HepG2 (cell line): ENCODE data around the gene NMRAL1. TPM values are rescaled to one million over a fixed set of nuclear protein-coding genes. Genes with fewer than 3 reads are reported as not detected.
A peak's percentile ranks its signal among the peaks of the same experiment; 100 is the strongest.

ENCODE experiments used
- CREB1 ChIP-seq, 2 experiments: fragments of 450-650 bp in 1 of 2; IDR thresholded peaks; 2 replicates each; pipeline ENCODE4 v1.6.1; 2016 to 2017; ENCODE audit warnings: control low read depth in 1 of 2, mild to moderate bottlenecking in 1 of 2, missing compliant biosample characterization in 1 of 2, missing genetic modification characterization in 1 of 2
- EEA1 ChIP-seq: sonication (generic); formaldehyde crosslinking; IDR thresholded peaks from 2 replicates; pipeline ENCODE4 v1.5.1; 2020; ENCODE audit warnings: mild to moderate bottlenecking, missing genetic modification reagents, borderline replicate concordance
- HHEX ChIP-seq: IDR thresholded peaks from 2 replicates; pipeline ENCODE4 v1.6.1; 2016; ENCODE audit warnings: control low read depth
- KDM2A ChIP-seq: sonication (generic); formaldehyde crosslinking; IDR thresholded peaks from 2 replicates; pipeline ENCODE4 v1.4.0; 2020; ENCODE audit warnings: low read depth, missing genetic modification reagents, borderline replicate concordance
- MIXL1 ChIP-seq: IDR thresholded peaks from 2 replicates; pipeline ENCODE4 v1.6.1; 2016
- PBX2 ChIP-seq: IDR thresholded peaks from 2 replicates; pipeline ENCODE4 v1.6.1; 2016; ENCODE audit warnings: control low read depth
- PCBP1 ChIP-seq: fragments of 200-400 bp; formaldehyde crosslinking; IDR thresholded peaks from 2 replicates; pipeline ENCODE4 v1.6.1; 2017; ENCODE audit warnings: mild to moderate bottlenecking, low read depth, low read length, borderline replicate concordance
- SIN3B ChIP-seq: fragments of 150-350 bp; IDR thresholded peaks from 2 replicates; pipeline ENCODE4 v1.6.1; 2014; ENCODE audit warnings: low read length
- SNRNP70 ChIP-seq: fragments of 200-400 bp; formaldehyde crosslinking; IDR thresholded peaks from 2 replicates; pipeline ENCODE4 v1.6.1; 2017; ENCODE audit warnings: mild to moderate bottlenecking, low read depth, low read length, moderate library complexity
- SSRP1 ChIP-seq: IDR thresholded peaks from 2 replicates; pipeline ENCODE4 v1.6.1; 2016; ENCODE audit warnings: control low read depth
- ZBTB2 ChIP-seq: sonication (generic); formaldehyde crosslinking; IDR thresholded peaks from 2 replicates; pipeline ENCODE4 v1.8.0; 2022; ENCODE audit warnings: low read depth, missing genetic modification reagents
- ZNF468 ChIP-seq: sonication (generic); formaldehyde crosslinking; IDR thresholded peaks from 2 replicates; pipeline ENCODE4 v1.8.0; 2022; ENCODE audit warnings: mild to moderate bottlenecking, moderate library complexity, missing genetic modification reagents
- ZNF484 ChIP-seq: sonication (generic); formaldehyde crosslinking; IDR thresholded peaks from 2 replicates; pipeline ENCODE4 v1.5.1; 2020; ENCODE audit warnings: mild to moderate bottlenecking, low read depth, missing genetic modification reagents, borderline replicate concordance
- ZNF569 ChIP-seq: sonication (generic); formaldehyde crosslinking; IDR thresholded peaks from 2 replicates; pipeline ENCODE4 v1.5.0; 2020; ENCODE audit warnings: mild to moderate bottlenecking, missing genetic modification reagents, moderate library complexity, borderline replicate concordance
- ZNF619 ChIP-seq: sonication (generic); formaldehyde crosslinking; IDR thresholded peaks from 2 replicates; pipeline ENCODE4 v1.4.0; 2020; ENCODE audit warnings: mild to moderate bottlenecking, missing genetic modification reagents
- ZNF749 ChIP-seq: sonication (generic); formaldehyde crosslinking; IDR thresholded peaks from 2 replicates; pipeline ENCODE4 v1.8.0; 2022; ENCODE audit warnings: mild to moderate bottlenecking, missing genetic modification reagents, moderate library complexity, borderline replicate concordance
- ZNF781 ChIP-seq: sonication (generic); formaldehyde crosslinking; IDR thresholded peaks from 2 replicates; pipeline ENCODE4 v1.5.1; 2020; ENCODE audit warnings: borderline replicate concordance, mild to moderate bottlenecking, missing genetic modification reagents; ENCODE audit errors: not compliant biosample characterization
- polyA plus RNA-seq, 8 experiments: library from polyadenylated mRNA; depleted of rRNA in 3 of 8; stranded (reverse) in 7 of 8; unstranded in 1 of 8; fragments of >200 nt; fragmentation: Illumina TruSeq in 4 of 8; extraction: Trizol in 4 of 8; gene quantifications; 2 replicates each; pipeline versions ENCODE4 v1.2.1 to v1.2.3, GENCODE V29; 2011 to 2016; ENCODE audit warnings: low read depth in 4 of 8, missing spikeins in 1 of 8, mixed read lengths in 1 of 8; ENCODE audit not compliant: insufficient read depth in 1 of 8
- total RNA-seq, 5 experiments: library from RNA; depleted of rRNA; stranded (reverse); fragments of >200 nt; fragmentation: Illumina TruSeq; extraction: Trizol; gene quantifications; 2 replicates each; pipeline ENCODE4 v1.2.3, GENCODE V29; 2016; ENCODE audit warnings: low read depth in 1 of 5
- TF ChIP-seq, protein P1 (sequence below): sonication (generic); formaldehyde crosslinking; IDR thresholded peaks from 2 replicates; pipeline ENCODE4 v1.5.0; 2020; ENCODE audit warnings: mild to moderate bottlenecking, missing genetic modification reagents, borderline replicate concordance
- TF ChIP-seq, protein P2 (sequence below): IDR thresholded peaks from 2 replicates; pipeline ENCODE4 v1.6.1; 2016; ENCODE audit warnings: mild to moderate bottlenecking, missing biosample characterization, missing genetic modification reagents

Gene NMRAL1
- total and polyA plus RNA-seq, 2 of the 13 experiments (the other 11 are each of a cell fraction or from before 2014, with no cell fraction given), result 30.8 to 33.1 TPM

- no peak for TF ChIP-seq ZNF468 (CRISPR knock-in tag)
- TF ChIP-seq SIN3B, result peak; percentile 39
- no peak for TF ChIP-seq ZBTB2 (CRISPR knock-in tag)
- TF ChIP-seq HHEX (CRISPR knock-in tag), result no peak
- no peak for TF ChIP-seq ZNF569 (CRISPR knock-in tag)
- TF ChIP-seq ZNF749 (CRISPR knock-in tag), result peak; percentile 96; the same call in 1 of the 2 replicates
- no peak for TF ChIP-seq ZNF781 (CRISPR knock-in tag)
- TF ChIP-seq, protein P1, sequence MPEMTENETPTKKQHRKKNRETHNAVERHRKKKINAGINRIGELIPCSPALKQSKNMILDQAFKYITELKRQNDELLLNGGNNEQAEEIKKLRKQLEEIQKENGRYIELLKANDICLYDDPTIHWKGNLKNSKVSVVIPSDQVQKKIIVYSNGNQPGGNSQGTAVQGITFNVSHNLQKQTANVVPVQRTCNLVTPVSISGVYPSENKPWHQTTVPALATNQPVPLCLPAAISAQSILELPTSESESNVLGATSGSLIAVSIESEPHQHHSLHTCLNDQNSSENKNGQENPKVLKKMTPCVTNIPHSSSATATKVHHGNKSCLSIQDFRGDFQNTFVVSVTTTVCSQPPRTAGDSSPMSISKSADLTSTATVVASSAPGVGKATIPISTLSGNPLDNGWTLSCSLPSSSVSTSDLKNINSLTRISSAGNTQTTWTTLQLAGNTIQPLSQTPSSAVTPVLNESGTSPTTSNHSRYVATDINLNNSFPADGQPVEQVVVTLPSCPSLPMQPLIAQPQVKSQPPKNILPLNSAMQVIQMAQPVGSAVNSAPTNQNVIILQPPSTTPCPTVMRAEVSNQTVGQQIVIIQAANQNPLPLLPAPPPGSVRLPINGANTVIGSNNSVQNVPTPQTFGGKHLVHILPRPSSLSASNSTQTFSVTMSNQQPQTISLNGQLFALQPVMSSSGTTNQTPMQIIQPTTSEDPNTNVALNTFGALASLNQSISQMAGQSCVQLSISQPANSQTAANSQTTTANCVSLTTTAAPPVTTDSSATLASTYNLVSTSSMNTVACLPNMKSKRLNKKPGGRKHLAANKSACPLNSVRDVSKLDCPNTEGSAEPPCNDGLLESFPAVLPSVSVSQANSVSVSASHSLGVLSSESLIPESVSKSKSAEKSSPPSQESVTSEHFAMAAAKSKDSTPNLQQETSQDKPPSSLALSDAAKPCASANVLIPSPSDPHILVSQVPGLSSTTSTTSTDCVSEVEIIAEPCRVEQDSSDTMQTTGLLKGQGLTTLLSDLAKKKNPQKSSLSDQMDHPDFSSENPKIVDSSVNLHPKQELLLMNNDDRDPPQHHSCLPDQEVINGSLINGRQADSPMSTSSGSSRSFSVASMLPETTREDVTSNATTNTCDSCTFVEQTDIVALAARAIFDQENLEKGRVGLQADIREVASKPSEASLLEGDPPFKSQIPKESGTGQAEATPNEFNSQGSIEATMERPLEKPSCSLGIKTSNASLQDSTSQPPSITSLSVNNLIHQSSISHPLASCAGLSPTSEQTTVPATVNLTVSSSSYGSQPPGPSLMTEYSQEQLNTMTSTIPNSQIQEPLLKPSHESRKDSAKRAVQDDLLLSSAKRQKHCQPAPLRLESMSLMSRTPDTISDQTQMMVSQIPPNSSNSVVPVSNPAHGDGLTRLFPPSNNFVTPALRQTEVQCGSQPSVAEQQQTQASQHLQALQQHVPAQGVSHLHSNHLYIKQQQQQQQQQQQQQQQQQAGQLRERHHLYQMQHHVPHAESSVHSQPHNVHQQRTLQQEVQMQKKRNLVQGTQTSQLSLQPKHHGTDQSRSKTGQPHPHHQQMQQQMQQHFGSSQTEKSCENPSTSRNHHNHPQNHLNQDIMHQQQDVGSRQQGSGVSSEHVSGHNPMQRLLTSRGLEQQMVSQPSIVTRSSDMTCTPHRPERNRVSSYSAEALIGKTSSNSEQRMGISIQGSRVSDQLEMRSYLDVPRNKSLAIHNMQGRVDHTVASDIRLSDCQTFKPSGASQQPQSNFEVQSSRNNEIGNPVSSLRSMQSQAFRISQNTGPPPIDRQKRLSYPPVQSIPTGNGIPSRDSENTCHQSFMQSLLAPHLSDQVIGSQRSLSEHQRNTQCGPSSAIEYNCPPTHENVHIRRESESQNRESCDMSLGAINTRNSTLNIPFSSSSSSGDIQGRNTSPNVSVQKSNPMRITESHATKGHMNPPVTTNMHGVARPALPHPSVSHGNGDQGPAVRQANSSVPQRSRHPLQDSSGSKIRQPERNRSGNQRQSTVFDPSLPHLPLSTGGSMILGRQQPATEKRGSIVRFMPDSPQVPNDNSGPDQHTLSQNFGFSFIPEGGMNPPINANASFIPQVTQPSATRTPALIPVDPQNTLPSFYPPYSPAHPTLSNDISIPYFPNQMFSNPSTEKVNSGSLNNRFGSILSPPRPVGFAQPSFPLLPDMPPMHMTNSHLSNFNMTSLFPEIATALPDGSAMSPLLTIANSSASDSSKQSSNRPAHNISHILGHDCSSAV, result no peak
- TF ChIP-seq, protein P2, sequence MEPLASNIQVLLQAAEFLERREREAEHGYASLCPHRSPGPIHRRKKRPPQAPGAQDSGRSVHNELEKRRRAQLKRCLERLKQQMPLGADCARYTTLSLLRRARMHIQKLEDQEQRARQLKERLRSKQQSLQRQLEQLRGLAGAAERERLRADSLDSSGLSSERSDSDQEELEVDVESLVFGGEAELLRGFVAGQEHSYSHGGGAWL, result 0 out of 2 replicates have a peak, but pooled peaks have one; percentile 74
- TF ChIP-seq PBX2, result no peak
- TF ChIP-seq SNRNP70, result no peak
- peak; percentile 20; the same call in 1 of the 2 replicates for TF ChIP-seq ZNF484 (CRISPR knock-in tag)
- TF ChIP-seq MIXL1 (CRISPR knock-in tag), result peak; percentile 43; the same call in 1 of the 2 replicates
- TF ChIP-seq PCBP1, result no peak
- no peak for TF ChIP-seq EEA1 (CRISPR knock-in tag)
- no peak for TF ChIP-seq ZNF619 (CRISPR knock-in tag)
- TF ChIP-seq SSRP1 (CRISPR knock-in tag), result no peak
- peak; percentile 76; the same call in 1 of the 2 replicates for TF ChIP-seq KDM2A (CRISPR knock-in tag)
- TF ChIP-seq CREB1 (IDR thresholded peaks at IDR 0.05), result peak; percentile 76
- peak; percentile 90; the same call in 1 of the 2 replicates for TF ChIP-seq CREB1 (CRISPR knock-in tag; IDR thresholded peaks at IDR 0.05)
Observed at GRCh38 chr16:4425378-4426020, 48.9 kb downstream of the NMRAL1 start, which contains the start of gene DNAJA3 (continued).
